Mesothelial cell of epicardium (in vitro differentiated cells): ENCODE results near the gene PGRMC1. TPM values are rescaled to one million over a fixed set of nuclear protein-coding genes. Genes with fewer than 3 reads are reported as not detected.
"Not testable (repeated sequence)": the region's sequence is repeated elsewhere in the genome, so short reads cannot be mapped to it uniquely, and the experiment has no call there.

Experiments
- DNase-seq, 2 experiments: peaks; one replicate each; pipeline ENCODE4 v3.0.0; 2021; ENCODE audit warnings: low spot score in 2 of 2; ENCODE audit not compliant: unreplicated experiment in 2 of 2
- H3K27ac Mint-ChIP-seq: 2 replicates; pipeline ENCODE4 v1.8.0; 2021; ENCODE audit warnings: mixed read lengths
- H3K27me3 Mint-ChIP-seq: 2 replicates; pipeline ENCODE4 v1.8.0; 2021; ENCODE audit warnings: low read depth, mixed read lengths
- H3K36me3 Mint-ChIP-seq: 2 replicates; pipeline ENCODE4 v1.8.0; 2021; ENCODE audit warnings: mixed read lengths
- H3K4me1 Mint-ChIP-seq: 2 replicates; pipeline ENCODE4 v1.8.0; 2021; ENCODE audit warnings: mixed read lengths
- H3K4me3 Mint-ChIP-seq: 2 replicates; pipeline ENCODE4 v1.8.0; 2021; ENCODE audit warnings: mild to moderate bottlenecking, moderate library complexity, mixed read lengths
- H3K9me3 Mint-ChIP-seq: 2 replicates; pipeline ENCODE4 v1.8.0; 2021; ENCODE audit warnings: mixed read lengths
- total RNA-seq: library from RNA; stranded (reverse); gene quantifications from 3 replicates; pipeline ENCODE4 v1.2.1, GENCODE V29; 2021
- TF ChIP-seq, protein P1 (sequence below): fragments of 200-600 bp; sonication (generic); IDR thresholded peaks from one replicate; pipeline ENCODE4 v1.5.0; 2021; ENCODE audit warnings: antibody characterized with exemption; ENCODE audit not compliant: unreplicated experiment

The PGRMC1 gene
- total RNA-seq, 1 donor from 2014 or later = 137 TPM

DNA sequence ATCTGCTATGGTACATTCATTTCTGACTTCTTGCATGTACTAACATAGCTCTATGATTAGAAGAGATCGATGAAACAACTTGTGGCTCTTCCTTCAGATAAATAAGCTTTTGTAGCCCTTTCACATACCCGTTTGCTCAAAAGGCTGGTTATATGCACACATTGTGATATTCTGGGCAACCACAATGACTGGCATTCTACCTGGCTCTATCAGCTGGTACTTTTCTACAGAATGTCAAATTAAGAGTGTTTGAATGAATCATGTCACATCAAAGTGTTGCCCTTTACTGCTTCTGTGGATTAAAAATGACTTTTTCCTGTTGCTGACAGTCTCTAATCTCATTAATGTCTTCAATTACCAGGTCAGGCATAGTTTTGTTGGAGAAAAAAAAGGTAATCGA is 11.6 kb downstream of the PGRMC1 start:
- Mint-ChIP-seq H3K9me3 (peaks cover 7% of the 10 kb centered on the region), H3K27me3 (no peaks in the 10 kb centered on the region), H3K4me3 (no peak overlapping the region), H3K4me1 (no peaks in the 10 kb centered on the region), H3K27ac (no peak overlapping the region), H3K36me3 (peaks cover 10% of the 10 kb centered on the region)
- TF ChIP-seq, protein P1, sequence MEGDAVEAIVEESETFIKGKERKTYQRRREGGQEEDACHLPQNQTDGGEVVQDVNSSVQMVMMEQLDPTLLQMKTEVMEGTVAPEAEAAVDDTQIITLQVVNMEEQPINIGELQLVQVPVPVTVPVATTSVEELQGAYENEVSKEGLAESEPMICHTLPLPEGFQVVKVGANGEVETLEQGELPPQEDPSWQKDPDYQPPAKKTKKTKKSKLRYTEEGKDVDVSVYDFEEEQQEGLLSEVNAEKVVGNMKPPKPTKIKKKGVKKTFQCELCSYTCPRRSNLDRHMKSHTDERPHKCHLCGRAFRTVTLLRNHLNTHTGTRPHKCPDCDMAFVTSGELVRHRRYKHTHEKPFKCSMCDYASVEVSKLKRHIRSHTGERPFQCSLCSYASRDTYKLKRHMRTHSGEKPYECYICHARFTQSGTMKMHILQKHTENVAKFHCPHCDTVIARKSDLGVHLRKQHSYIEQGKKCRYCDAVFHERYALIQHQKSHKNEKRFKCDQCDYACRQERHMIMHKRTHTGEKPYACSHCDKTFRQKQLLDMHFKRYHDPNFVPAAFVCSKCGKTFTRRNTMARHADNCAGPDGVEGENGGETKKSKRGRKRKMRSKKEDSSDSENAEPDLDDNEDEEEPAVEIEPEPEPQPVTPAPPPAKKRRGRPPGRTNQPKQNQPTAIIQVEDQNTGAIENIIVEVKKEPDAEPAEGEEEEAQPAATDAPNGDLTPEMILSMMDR = no peak
- DNase-seq = no peak

DNA sequence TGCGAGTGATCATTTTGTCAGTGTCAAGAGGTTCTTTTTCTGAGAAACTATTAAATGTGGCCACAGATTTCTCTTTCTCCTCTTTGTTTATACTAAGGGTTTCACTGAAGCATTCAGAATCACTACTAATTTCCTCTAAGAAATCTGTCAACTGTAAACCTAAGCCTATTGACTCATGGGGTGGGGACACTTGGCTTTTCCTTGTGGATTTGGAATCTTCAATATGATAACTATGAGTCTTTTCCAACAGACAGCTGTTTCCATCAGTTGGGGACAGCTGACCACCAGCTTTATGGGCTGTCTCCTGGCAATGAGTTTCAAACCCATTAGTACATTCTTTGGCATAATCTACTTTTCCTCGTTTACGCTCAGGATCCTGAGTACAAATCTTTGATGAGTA is 13.8 kb downstream of the PGRMC1 start:
- H3K4me3 Mint-ChIP-seq = no peak overlapping the region
- H3K27ac Mint-ChIP-seq = no peak overlapping the region
- no peaks in the 10 kb centered on the region for H3K4me1 Mint-ChIP-seq
- H3K27me3 Mint-ChIP-seq = no peaks in the 10 kb centered on the region
- TF ChIP-seq, protein P1 = no peak
- peaks cover 12% of the 10 kb centered on the region for H3K9me3 Mint-ChIP-seq
- peaks cover under 1% of the 10 kb centered on the region for H3K36me3 Mint-ChIP-seq
- DNase-seq = no peak

DNA sequence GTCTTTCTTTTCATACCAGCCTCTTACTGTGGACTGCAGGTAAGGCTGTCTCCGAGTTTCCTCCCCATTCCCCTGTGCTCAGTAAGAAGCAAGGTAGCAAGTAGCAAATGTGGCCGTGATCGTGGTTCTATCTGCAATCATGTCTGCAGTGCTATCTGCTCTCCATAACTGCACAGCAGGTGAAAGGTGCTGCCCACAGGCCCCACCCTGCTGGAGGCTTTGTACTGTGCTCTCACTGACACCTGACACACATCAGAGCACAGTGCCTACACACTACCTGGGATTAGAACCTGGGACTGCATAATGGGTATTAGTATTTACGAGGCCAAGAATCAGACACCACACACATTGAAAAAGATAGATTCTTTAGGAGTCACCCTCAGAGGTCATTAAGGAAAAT is 15.3 kb downstream of the PGRMC1 start:
- no peak for DNase-seq
- TF ChIP-seq, protein P1 = no peak
- H3K27me3 Mint-ChIP-seq = no peaks in the 10 kb centered on the region
- peaks cover 12% of the 10 kb centered on the region for H3K9me3 Mint-ChIP-seq
- no peak overlapping the region for H3K27ac Mint-ChIP-seq
- H3K4me1 Mint-ChIP-seq = no peaks in the 10 kb centered on the region
- H3K36me3 Mint-ChIP-seq = no peaks in the 10 kb centered on the region
- H3K4me3 Mint-ChIP-seq = no peak overlapping the region

DNA sequence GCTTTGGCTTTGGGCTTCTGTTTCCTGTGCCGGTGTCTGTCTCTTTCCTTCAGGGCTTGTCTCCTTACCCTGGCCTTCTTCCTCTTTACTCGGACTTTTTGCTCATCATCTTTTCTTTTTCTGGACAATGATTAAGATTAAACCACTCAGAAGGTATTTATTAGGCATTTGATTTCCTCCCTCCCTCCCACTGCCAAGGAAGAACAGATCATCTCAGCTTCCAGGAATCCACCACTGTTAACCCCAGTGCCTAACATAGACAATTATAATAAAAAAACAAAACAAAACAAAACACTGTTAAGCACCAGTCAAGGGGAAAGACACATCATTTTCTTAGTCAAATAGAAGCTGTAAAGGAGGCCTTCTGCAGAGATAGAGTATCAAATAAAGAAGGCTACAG is 16.6 kb downstream of the PGRMC1 start:
- Mint-ChIP-seq H3K27ac (no peak overlapping the region), H3K4me3 (no peak overlapping the region), H3K36me3 (no peaks in the 10 kb centered on the region), H3K4me1 (no peaks in the 10 kb centered on the region), H3K27me3 (peaks cover 3% of the 10 kb centered on the region), H3K9me3 (peaks cover 12% of the 10 kb centered on the region)
- TF ChIP-seq, protein P1 = no peak
- no peak for DNase-seq

DNA sequence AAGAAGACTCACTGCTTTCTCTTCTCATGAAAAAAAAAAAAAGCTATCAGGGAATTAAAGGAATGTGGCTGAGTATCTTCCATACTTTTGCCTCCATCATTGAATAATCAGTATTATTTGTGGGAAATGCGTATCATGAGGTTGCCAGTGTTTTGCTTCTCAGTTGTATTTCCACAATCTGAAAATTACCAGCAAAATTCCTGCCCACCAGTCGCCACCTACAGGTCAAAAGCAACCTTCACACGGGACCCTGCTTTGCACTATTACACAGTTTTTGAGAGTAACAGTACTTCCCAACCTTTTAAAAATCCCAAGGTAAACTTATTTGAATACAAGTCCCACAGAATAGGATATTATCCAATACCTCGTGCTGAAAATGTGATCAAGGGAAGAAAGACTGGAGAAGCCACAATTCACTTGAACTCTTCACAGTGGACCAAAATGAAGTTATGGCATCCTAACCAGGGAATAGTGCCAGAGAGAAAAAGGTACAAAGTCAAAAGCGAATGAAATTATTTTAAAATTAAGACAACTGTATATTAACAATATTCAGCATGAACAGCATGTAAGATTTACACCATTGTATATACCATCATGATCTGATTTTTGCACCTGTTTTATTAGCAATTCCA is 30.4 kb downstream of the PGRMC1 start:
- Mint-ChIP-seq H3K4me1 (no peaks in the 10 kb centered on the region), H3K4me3 (no peak overlapping the region), H3K27ac (no peak overlapping the region), H3K27me3 (peaks cover 2% of the 10 kb centered on the region), H3K36me3 (no peaks in the 10 kb centered on the region), H3K9me3 (peaks cover 10% of the 10 kb centered on the region)
- TF ChIP-seq, protein P1 = peak; percentile 61
- DNase-seq = no peak

DNA sequence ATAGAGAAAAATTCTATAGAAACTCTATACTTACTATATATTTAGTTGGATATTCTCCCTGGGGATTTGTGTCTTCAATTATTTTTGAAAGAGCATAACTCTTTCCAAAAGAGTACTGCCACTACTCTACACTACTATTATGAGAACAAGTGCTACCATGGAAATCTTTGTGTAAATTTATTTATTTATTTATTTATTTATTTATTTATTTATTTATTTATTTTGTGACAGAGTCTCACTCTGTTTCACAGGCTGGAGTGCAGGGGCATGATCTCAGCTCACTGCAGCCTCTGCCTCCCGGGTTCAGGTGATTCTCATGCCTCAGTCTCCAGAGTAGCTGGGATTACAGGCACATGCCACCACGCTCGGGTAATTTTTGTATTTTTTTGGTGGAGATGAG is 31.0 kb downstream of the PGRMC1 start:
- peaks cover 11% of the 10 kb centered on the region for H3K9me3 Mint-ChIP-seq
- not testable (repeated sequence) for DNase-seq, H3K27ac Mint-ChIP-seq, H3K4me1 Mint-ChIP-seq, H3K27me3 Mint-ChIP-seq, H3K36me3 Mint-ChIP-seq, H3K4me3 Mint-ChIP-seq
